GM08714 (cell line): Measurements from ENCODE around the gene ATPAF2.

Source experiments
- H3K4me3 ChIP-seq: fragments of 200-500 bp; sonication (Bioruptor generic); 2 replicates; pipeline ENCODE4 v1.5.1; 2014; ENCODE audit warnings: mild to moderate bottlenecking, low read length, inconsistent platforms
- ZNF274 ChIP-seq: IDR thresholded peaks from 2 replicates; pipeline ENCODE4 v1.6.1; 2012; ENCODE audit warnings: mild to moderate bottlenecking, low read depth, low read length

The ATPAF2 gene

GRCh38 chr17:18028114-18028951 is 10.6 kb downstream of the ATPAF2 start:
- no peak for TF ChIP-seq ZNF274
- no peak overlapping the region for H3K4me3 ChIP-seq

GRCh38 chr17:18027280-18027679 is 11.7 kb downstream of the ATPAF2 start:
- TF ChIP-seq ZNF274 = no peak
- no peak overlapping the region for H3K4me3 ChIP-seq

GRCh38 chr17:18025945-18026776 is 12.8 kb downstream of the ATPAF2 start:
- no peak for TF ChIP-seq ZNF274
- H3K4me3 ChIP-seq = no peak overlapping the region

GRCh38 chr17:18025241-18025944 is 13.6 kb downstream of the ATPAF2 start:
- no peak overlapping the region for H3K4me3 ChIP-seq
- no peak for TF ChIP-seq ZNF274

GRCh38 chr17:18021372-18021771 is 17.6 kb downstream of the ATPAF2 start:
- no peak overlapping the region for H3K4me3 ChIP-seq
- no peak for TF ChIP-seq ZNF274

- no peak for TF ChIP-seq ZNF274
Observed at GRCh38 chr17:18020971-18021370, 18.0 kb downstream of the ATPAF2 start.

GRCh38 chr17:18019838-18020154 is 19.2 kb downstream of the ATPAF2 start:
- no peak for TF ChIP-seq ZNF274
- H3K4me3 ChIP-seq = no peak overlapping the region

More at GRCh38 chr17:18020971-18021370, 18.0 kb downstream of the ATPAF2 start:
- H3K4me3 ChIP-seq = no peak overlapping the region

GRCh38 chr17:18018411-18018921 is 20.5 kb downstream of the ATPAF2 start:
- no peak overlapping the region for H3K4me3 ChIP-seq
- no peak for TF ChIP-seq ZNF274

- TF ChIP-seq ZNF274 = no peak
- H3K4me3 ChIP-seq = no peak overlapping the region
Observed at GRCh38 chr17:18017958-18018357, 21.0 kb downstream of the ATPAF2 start.

- H3K4me3 ChIP-seq = no peak overlapping the region
- TF ChIP-seq ZNF274 = no peak
Observed at GRCh38 chr17:18016426-18016825, 22.5 kb downstream of the ATPAF2 start.

GRCh38 chr17:18015593-18015992 is 23.4 kb downstream of the ATPAF2 start:
- TF ChIP-seq ZNF274 = no peak
- H3K4me3 ChIP-seq = no peak overlapping the region

- TF ChIP-seq ZNF274 = no peak
- H3K4me3 ChIP-seq = no peak overlapping the region
Observed at GRCh38 chr17:18014006-18014405, 25.0 kb downstream of the ATPAF2 start.

GRCh38 chr17:18011286-18011685 is 27.7 kb downstream of the ATPAF2 start:
- TF ChIP-seq ZNF274 = no peak
- H3K4me3 ChIP-seq = no peak overlapping the region
